GM13976 (cell line): ENCODE data around the gene SHB.

Source experiments
- DNase-seq: peaks from one replicate; pipeline ENCODE4 v3.0.0; 2012; ENCODE audit warnings: low spot score
- in situ Hi-C: fragments of 300-500 bp; cut with MboI; formaldehyde crosslinking; loops from one replicate; pipeline ENCODE4 v1.12.0; 2022; ENCODE audit warnings: low sequenced_read_pairs, mixed read lengths, inconsistent platforms; ENCODE audit not compliant: unreplicated experiment
- TF ChIP-seq, protein P1 (sequence below): IDR thresholded peaks from 2 replicates; pipeline ENCODE4 v1.5.1; 2012; ENCODE audit warnings: borderline replicate concordance, mild to moderate bottlenecking; ENCODE audit not compliant: insufficient read depth; ENCODE audit errors: extremely low read depth, missing control alignments, control extremely low read depth

Gene SHB

DNA sequence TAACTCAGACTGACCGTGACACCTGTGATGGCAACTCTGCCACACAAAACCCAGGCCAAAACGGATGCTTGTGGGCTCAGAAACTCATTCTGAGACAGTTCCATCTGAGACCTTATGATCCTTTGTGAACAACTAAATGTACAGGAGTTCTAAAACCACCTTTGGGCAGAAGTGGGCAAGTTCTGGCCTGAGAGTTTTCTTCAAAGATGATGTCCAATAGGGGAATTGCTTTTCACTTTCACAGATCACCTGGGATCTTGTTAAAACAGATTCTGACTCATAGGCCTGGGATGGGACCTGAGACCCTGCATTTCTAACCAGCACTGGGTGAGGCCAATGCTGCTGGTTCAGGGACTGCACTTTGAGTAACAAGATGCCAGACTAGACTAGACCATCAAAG, 97.3 kb downstream of the SHB start:
- TF ChIP-seq, protein P1, sequence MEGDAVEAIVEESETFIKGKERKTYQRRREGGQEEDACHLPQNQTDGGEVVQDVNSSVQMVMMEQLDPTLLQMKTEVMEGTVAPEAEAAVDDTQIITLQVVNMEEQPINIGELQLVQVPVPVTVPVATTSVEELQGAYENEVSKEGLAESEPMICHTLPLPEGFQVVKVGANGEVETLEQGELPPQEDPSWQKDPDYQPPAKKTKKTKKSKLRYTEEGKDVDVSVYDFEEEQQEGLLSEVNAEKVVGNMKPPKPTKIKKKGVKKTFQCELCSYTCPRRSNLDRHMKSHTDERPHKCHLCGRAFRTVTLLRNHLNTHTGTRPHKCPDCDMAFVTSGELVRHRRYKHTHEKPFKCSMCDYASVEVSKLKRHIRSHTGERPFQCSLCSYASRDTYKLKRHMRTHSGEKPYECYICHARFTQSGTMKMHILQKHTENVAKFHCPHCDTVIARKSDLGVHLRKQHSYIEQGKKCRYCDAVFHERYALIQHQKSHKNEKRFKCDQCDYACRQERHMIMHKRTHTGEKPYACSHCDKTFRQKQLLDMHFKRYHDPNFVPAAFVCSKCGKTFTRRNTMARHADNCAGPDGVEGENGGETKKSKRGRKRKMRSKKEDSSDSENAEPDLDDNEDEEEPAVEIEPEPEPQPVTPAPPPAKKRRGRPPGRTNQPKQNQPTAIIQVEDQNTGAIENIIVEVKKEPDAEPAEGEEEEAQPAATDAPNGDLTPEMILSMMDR = no peak
- DNase-seq = no peak
- in situ Hi-C loops = no loop called here

DNA sequence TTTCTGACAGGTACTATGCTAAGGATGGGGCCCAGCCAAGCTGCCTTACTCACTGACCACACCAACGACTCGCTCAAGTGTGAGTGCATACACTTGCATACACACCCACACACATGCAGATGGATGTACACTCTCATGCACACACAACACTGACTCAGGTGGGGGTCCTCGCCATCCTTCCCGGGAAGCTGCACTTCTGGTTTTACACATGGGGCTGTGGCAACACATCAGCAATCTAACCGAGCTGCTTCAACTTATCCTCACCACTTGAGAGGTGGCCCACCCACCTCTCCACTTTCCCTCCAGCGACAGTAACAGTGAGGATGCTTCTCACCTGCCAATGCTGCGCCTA, 97.9 kb downstream of the SHB start:
- TF ChIP-seq, protein P1 = no peak
- DNase-seq = no peak
- in situ Hi-C loops = no loop called here

DNA sequence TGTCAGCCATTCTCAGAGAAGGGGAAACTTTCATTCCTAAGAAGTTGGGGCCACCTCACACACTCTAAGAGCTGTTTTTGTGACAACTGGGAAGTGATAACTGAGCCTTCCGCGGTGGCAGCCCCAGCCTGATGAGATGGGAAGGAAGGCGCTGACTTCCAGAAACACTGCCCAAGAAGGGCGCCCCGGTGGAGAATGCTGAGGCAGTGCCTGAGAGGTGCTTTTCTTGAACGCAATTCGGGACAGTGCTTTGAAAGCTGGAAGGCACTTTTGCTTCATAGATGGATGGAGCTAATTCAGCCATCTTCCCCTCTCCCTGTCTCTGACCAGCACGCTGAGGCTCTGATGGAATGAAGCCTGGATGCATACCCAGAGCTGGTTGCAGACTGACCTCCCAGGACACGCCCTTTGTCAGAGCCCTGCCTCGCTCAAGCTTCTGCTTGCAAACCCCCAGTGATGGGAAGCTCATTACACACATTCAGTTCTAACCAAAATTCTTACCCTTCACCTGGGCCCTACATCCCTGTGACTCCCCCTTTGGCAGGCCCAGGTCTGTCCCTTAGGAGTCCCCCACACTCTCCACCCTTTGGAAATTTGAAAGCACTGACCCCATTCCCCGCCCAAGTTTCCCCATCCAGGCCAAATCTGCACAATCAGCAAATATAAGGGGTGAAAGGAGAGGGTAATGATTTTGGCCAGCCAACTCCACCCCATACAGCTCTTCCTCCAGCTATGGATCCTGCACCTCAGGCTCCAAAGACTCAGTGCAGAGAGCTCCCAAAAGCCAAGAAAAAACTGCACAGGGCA, 98.5 kb downstream of the SHB start:
- no peak for DNase-seq
- in situ Hi-C loops = no loop called here

DNA sequence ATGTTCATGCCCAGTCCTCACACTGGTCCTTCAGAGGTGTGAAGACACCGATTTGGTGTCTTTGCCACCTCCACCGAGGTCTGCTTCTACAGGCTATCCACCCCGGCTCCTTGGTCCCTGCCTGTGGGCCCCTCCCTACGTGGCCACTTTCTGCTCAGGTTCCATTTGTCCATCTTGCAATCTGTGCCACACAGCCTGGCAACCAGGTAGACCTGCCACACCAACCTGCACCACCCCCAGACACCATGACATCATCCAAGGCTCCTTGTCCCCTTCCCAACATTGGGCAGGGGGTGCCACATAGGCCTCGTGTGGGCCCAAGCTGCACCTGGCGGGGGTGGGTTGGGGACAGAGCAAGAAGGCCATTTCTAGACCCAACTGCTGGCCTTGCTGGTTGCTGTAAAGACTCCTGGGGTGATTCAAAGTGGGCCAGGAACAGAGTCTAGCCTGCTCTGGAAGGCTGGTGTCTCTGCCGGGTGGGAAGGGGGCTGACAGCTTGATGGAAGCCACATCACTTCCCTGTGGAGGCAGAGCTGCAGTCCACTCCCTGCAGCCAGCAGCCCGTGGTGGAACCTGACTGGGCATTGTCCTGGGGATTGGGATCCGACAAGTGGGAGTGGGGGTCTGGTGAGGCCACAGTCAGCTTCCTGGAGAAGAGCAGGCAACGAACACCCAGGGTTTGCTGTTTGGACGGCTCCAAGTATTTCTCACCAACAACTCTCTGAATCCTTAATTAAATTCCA, 99.3 kb downstream of the SHB start:
- in situ Hi-C loops = no loop called here
- no peak for DNase-seq
- TF ChIP-seq, protein P1 = no peak

More for the DNA sequence above, 98.5 kb downstream of the SHB start:
- TF ChIP-seq, protein P1 = no peak

DNA sequence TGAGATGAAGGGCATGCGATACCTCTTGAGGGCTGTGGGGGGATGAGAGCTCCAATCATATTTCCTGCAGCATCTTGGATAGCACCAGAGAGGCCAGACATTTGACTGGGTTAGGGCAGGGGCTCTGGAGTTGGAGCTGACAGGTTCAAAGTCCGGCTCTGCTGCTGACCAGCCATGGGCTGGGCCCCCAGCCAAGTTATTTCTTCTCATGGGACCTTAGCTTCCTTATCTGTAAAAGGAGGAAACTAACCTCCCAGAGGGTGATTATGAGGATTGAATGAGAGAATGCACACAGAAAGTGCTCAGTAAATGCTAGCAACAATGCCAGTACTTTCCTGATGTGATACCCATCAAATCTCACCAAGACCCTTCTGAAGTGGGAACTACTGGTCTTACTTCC, 99.9 kb downstream of the SHB start:
- in situ Hi-C loops = no loop called here
- no peak for DNase-seq
- TF ChIP-seq, protein P1 = no peak

DNA sequence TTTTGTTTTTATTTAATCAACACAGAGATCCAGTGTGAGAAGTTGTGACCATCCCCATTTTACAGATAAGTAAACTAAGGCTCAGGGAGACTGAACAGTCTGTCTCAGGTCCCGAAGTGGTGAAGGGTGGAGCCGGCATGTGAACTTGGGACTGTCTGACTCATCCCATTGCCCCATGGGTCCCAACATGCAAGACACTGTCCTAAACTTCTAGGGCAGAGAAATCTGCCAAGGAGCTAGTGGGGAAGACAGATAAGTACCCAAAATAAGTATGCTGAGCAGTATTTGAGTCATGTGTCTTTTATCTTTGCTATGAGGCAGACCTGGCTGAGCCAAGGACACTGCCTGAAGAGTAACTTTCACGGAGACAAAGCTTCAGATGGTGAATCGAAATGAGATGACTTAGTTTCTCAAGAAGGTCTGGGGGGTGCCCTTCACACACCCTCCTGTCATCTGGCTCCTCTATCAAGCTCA, 100.8 kb downstream of the SHB start:
- TF ChIP-seq, protein P1 = no peak
- DNase-seq = no peak

More for the DNA sequence above, 100.8 kb downstream of the SHB start:
- in situ Hi-C loops = no loop called here
